ENCODE measurements around the gene SUFU.
"Not testable (repeated sequence)": the region's sequence is repeated elsewhere in the genome, so short reads cannot be mapped to it uniquely, and the experiment has no call there.

SUFU gene

GRCh38 chr10:102665904-102666509 is 162.2 kb downstream of the SUFU start:
- in situ Hi-C loops (cut with MboI; ENCODE audit: low sequenced_read_pairs) = no loop called here

DNA sequence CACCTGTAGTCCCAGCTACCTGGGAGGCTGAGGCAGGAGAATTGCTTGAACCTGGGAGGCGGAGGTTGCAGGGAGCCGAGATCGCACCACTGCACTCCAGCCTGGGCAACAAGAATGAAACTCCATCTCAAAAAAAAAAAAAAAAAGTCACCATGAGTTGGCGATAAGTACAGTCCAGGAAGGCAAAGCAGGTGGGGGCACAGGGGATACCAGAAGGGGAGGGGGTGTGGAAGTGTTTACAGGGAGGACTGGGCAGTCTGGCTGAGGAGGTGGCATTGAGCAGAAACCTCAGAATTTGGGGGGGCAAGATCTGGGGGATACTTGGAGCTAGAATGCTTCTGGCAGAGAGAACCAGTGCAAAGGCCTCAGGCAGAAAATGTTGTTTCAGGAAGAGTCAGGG is 163.6 kb downstream of the SUFU start:
- in situ Hi-C loops (cut with MboI; ENCODE audit: low sequenced_read_pairs) = not testable (repeated sequence)

GRCh38 chr10:102668326-102669107 is 164.7 kb downstream of the SUFU start:
- in situ Hi-C loops (cut with MboI; ENCODE audit: low sequenced_read_pairs) = no loop called here

DNA sequence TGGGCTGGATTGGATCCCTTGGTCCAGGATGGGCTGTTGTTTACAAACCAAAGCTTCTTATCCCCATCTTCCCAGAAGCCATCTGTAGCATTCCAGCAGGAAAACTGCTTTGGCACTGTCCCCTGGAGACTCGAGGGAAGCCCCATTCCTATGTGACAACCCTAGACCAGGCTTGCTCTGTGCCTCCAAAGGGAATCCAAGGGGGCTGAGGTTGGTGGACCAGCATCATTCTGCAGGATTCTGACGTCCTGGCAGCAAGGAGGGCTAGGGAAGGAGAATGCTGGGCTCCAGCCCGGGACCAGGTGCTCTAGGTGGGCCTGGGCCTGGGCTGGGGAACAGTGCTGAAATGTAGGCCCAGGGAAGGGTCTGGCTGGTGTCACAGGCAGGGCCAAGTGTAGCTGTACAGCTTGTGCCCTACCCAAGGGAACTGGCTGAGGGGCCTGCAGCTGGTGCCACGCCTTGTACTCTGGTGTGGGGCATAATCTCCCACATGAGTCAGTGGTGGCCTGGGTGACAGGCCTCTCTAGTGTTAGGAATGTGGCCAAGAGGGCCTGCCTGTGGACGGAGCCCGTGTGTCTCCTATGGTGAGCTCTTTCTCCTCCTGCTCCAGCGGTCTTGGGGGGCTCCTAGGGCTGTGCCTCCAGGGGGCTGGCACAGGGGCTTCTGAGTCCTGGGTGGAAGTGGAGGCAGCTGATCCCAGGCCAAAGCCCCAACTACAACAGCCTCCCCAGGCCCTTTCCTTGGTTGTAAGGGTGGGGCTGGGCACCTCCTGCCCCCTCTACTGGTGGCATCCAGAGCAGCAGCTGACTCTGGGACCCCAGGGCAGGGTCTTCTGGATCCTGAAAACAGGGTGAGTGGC is 165.7 kb downstream of the SUFU start:
- in situ Hi-C loops (cut with MboI; ENCODE audit: low sequenced_read_pairs) = no loop called here

DNA sequence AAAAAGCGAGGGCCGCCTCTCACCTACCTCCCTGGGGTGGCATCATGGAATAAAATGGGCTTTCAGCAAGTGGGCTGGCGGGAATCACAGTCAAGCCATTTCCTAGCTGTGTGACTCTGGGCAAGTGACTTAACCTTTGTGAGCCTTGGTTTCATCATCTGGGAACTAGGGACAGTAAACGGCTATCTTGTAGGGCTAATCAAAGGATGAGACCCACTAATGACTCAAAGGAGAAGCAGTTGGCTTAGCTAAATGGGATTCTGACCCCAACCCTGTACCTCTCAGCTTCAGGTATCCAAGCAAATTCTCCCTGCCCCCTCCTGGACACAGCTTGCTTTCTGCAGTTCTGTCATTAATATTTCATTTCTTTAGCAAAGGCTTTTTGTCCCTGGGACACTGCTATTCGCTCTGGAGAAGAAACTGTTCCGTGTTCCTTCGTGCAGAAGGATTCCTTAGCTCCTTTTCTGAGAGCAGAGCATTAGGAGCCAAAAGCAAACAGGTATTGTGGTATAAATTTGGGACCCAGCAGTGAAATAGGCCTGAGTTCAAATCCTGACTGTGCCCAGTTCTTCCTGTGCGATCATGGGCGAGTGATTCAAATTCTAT is 166.4 kb downstream of the SUFU start:
- in situ Hi-C loops (cut with MboI; ENCODE audit: low sequenced_read_pairs) = no loop called here

DNA sequence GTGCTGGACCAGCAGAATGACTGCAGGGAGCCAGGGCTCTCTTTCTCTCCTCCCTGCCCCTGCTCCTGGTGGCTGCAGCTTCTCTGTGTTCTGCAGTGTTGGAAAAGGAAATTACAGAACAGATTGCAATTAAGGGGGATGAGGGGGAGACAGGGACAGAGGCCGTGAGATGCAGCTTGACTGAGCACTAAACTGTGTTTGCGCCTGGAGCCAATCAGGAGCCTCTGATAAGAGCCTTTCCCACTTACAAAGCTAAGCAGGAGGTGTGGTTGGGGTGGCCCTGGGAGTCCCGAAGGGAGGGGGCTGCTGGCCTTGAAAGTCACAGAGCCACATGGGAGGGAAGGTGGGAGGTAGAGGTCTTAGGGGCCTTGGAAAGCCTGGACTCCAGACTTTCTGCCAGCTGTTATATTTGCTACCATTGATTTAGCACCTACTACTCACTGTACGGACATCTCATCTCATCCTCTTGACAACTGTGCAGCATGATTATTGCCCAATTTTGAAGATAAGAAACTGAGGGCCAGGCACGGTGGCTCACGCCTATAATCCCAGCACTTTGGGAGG is 167.2 kb downstream of the SUFU start:
- in situ Hi-C loops (cut with MboI; ENCODE audit: low sequenced_read_pairs) = no loop called here

- in situ Hi-C loops (cut with MboI; ENCODE audit: low sequenced_read_pairs) = no loop called here
Measured at GRCh38 chr10:102673236-102673818, 169.6 kb downstream of the SUFU start.

DNA sequence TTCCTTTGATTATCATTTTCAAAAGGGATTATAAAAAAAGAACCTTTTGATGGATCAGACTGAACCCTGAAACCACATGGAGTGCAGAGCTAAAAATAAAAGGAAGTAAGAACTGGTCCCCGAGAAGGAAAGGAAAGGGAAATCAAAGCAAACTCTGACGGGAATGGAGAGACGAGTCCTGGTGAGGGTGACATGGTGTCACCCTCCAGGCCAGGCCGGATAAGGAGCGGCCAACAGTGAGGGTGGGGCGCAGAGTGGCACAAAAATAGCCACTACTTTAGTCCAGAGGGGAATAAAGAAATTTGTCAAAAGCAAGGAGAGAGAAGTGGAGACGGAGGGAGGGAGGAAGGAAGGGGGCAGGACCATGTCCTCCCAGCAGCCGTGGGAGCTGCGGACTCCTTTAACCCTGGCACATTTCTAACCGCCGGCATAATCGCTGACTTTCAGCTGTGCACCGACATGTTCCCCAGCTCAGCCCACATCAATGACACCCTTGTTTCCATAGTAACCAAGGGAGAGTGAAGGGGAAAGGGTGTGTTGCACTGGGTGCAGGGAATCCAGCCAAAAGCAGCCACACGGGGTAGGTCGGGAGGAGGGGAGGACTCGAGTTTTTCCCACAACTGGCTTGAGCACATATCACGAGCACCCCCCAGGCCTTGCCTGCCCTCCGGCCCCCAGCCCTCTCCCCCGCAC is 170.2 kb downstream of the SUFU start:
- in situ Hi-C loops (cut with MboI; ENCODE audit: low sequenced_read_pairs) = no loop called here

GRCh38 chr10:102674566-102674965 is 170.8 kb downstream of the SUFU start:
- in situ Hi-C loops (cut with MboI; ENCODE audit: low sequenced_read_pairs) = no loop called here

DNA sequence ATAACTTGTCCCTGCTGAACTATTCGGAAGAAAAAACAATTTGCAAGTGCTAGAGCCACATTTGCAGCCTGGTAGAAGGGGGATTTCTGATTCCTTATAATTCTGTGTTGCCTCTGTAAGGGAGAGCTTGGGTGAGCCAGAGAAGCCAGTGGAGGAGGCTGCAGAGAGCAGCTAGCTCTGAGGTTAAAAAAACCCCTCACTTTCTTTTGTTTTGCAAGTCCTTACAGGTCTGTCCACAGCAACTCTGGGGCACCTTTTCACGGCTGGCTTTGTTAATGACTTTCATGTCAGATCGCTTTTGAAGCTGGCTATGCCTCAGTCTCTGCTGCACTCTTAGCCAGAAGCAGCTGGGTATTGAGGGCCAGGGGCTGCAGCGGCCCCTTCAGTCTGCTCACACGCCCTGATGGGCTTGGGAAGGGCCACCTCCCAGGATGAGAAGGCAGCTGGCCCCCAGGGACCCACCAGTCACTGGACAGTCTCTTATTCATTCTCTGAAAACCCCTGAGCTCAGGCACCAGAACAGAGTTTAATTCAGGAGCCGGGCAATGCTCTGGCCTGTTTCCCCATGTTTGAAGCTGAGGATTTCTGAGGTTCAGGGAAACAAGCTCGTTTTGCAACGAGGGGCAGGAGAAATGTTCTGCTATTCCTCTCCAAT is 171.4 kb downstream of the SUFU start:
- in situ Hi-C loops (cut with MboI; ENCODE audit: low sequenced_read_pairs) = no loop called here

GRCh38 chr10:102675666-102676533 is 172.1 kb downstream of the SUFU start:
- in situ Hi-C loops (cut with MboI; ENCODE audit: low sequenced_read_pairs) = no loop called here

DNA sequence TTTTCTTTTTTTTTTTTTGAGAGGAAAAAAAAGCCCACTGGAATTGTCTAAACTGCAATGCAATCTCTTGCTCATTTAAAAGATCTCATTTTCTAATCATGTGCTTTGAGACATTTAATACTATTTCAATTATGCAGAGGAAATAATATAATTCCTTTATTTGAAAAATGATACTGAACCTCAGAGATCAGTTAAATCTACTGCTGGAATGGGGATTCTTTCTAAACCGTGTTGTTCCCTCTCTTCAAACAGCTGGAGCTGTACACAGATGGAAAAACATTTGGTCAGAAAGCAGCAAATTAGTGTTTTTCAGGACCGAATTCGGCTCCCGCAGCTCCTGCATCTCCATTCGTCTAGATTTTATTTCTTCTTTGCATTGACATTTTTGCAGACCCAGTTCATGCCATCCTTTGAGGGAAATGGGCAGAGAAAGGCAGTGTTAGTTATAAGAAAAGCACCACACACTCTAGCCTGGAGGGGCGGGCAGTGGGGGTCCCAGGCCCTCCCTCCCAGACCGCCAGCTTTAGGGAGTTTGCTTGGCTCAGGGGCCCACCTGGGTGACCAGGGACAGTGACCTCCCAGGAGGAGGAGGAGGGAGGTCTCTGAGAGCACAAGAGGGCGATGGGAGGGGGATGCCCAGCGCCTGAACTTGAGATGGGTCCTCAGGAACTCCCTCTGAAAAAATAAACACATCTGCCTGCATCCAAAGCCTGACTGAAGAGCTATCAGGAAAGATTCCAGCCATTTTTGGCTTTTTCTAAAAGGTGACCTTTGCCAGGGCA is 173.0 kb downstream of the SUFU start:
- in situ Hi-C loops (cut with MboI; ENCODE audit: low sequenced_read_pairs) = no loop called here

DNA sequence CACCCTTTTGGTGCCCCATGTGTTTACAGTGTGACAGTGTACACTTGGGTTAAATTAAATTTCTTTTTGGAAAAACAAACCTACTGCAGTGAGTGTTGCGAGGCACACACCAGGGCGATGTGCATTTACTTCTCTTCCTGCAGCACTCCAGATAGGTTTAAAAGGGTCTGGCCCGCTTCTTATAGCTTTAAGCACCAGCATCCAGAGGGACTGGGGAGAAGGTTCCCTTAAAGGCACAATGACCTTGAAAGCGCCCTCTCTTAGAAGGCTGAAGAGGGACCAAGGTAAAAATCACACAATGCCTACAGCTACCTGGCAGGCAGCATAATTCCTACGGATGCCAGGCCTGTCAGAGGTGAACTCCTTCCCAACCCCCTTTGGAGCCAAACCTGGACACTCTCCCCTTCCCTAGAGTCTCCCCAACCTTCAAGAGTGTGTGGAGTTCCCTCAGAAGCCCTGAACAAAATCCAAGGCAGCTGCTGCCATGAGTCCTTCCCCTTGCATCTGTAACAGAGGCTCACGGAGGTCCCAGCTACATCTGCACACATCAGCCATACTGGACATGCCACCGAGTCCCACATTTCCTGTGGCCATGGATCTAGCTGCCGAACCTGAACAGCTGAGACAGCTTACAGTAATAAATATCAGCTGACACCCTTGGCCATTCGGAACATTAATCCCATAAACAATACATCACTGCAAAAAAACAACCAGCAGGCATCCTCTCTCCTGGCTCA is 173.7 kb downstream of the SUFU start:
- in situ Hi-C loops (cut with MboI; ENCODE audit: low sequenced_read_pairs) = no loop called here

DNA sequence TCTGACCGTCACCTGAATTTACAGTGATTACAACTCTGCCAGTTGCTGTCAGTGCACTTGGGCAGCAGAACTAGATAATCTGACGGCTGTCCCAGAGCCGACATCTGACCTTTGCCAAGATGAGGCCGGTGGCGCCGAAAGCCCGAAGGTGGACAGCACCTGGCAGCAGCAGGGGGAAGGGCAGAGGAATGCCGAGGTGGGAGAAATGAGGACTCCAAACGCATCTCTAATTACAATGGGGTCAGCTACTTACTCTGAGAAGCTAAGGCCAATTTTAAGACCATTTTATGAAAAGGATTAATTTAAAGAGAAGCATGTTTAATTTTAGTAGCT is 174.3 kb downstream of the SUFU start:
- in situ Hi-C loops (cut with MboI; ENCODE audit: low sequenced_read_pairs) = no loop called here

DNA sequence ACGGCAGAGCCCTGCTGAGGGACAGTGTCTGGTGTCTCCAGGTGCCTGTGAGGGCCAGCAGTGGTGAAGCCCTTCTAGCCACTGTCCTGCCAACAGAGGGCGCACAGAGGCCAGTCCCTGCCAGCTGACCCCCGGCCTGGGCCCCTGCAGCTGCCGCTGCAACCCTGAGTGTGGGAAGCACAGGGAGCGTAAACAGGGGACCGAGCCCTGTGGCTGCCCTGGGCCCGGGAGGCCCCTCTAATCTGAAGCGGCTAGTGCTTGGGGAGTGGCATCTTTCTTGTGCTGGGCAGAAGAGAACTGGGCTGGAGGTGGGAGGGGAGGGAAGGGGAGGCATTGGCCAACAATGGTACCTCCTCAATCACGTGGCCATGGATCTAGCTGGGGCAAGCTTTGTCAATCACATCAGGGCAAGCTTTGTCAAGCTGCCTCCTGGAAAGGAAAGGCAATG is 175.1 kb downstream of the SUFU start:
- in situ Hi-C loops (cut with MboI; ENCODE audit: low sequenced_read_pairs) = no loop called here

- in situ Hi-C loops (cut with MboI; ENCODE audit: low sequenced_read_pairs) = no loop called here
Measured at GRCh38 chr10:102679596-102679995, 175.8 kb downstream of the SUFU start.

GRCh38 chr10:102681696-102682095 is 177.9 kb downstream of the SUFU start:
- in situ Hi-C loops (cut with MboI; ENCODE audit: low sequenced_read_pairs) = no loop called here
